ENCODE results near the gene TNFRSF4. TPM values are rescaled to one million over a fixed set of nuclear protein-coding genes. Genes with fewer than 3 reads are reported as not detected.
A peak's percentile ranks its signal among the peaks of the same experiment; 100 is the strongest.

TNFRSF4 gene
- 1 to 10 TPM; 1.2 to 2.3 TPM for total RNA-seq

DNA sequence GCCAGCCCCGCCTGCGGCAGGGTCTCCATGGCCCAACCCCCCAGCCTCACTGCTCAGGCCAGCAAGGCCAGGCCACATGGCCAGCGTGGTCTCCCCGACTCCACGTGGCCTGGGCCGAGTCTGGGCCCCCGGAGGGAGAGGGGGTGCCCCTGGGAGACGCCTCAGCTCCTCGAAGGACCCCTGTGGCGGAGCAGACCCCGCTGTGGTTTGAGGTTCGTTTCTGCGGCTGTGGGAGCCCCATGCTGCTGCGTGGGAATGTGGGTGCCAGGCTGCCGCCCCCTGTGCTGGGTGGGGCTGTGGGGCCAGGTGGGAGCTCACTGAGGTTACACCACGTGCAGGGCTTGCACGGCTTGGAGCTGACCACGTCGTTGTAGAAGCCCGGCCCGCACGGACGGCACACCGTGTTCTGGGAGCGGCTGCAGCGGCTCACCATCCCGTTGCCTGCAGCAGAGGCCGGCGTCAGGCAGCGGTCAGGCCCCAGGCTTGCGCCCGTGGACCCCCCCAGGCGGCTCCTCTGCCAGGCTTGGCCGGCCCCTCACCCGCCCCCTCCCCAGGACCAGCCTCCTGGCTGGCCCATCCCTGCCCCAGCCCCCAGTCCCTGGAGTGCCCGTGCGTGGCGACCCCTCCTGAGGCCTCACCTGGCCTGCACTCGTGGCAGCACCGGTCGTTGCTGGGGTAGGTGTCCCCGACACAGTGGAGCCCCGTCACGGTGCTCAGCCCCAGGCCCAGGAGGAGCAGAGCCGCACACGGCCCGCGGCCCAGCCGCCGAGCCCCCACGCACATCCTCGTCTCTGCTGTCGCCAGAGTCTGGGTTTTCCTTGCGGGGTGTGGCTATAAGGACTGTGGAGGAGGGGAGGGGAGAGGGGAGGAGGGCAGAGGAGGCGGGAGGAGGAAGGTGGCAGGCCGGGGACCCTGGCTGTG lies at the start of gene TNFRSF4:
TSS of gene TNFRSF4 (minus strand) at position 809 of the 921 bp plus-strand sequence. CDS start at position 783, 26 bp downstream.
- DNase-seq: no peak
- peak within 1 kb of the TSS in 1 of 2 donors; percentile 56 for H3K9ac ChIP-seq (ENCODE audit: low read depth in 2 of 2, low read length in 2 of 2)
- intact Hi-C loops (cut with DNase I): no loop called here
- TF ChIP-seq, protein P1, sequence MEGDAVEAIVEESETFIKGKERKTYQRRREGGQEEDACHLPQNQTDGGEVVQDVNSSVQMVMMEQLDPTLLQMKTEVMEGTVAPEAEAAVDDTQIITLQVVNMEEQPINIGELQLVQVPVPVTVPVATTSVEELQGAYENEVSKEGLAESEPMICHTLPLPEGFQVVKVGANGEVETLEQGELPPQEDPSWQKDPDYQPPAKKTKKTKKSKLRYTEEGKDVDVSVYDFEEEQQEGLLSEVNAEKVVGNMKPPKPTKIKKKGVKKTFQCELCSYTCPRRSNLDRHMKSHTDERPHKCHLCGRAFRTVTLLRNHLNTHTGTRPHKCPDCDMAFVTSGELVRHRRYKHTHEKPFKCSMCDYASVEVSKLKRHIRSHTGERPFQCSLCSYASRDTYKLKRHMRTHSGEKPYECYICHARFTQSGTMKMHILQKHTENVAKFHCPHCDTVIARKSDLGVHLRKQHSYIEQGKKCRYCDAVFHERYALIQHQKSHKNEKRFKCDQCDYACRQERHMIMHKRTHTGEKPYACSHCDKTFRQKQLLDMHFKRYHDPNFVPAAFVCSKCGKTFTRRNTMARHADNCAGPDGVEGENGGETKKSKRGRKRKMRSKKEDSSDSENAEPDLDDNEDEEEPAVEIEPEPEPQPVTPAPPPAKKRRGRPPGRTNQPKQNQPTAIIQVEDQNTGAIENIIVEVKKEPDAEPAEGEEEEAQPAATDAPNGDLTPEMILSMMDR (IDR thresholded peaks at IDR 0.05): no peak
- H3K9me3 ChIP-seq: no peaks in the 10 kb centered on the region
- H3K36me3 ChIP-seq: peaks cover 12% of the 10 kb centered on the region
- no peaks in the 10 kb centered on the region for H3K27me3 ChIP-seq
- peak within 1 kb of the TSS; percentile 14 for H3K4me3 ChIP-seq
- no peak within 1 kb of the TSS for H3K27ac ChIP-seq
- H3K4me1 ChIP-seq: no peaks in the 10 kb centered on the region

DNA sequence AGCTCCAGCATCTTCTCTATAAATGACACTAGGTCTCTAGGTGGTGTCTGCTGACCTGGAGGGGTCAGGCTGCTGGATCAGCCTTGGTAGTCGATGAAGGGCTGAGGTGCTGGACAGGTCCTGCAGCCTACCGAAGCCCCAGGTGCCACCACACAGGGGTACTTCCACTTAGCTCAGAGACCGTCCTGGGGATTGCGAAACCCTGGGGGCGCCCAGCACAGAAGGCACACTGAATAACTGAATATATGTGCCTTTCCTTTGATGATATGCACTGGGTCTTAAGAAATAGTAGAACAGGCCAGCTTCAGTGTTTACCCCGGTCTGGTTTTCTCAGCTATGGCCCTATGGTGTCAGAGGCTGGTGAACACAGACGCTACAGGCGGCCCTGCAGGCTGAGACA lies 48.8 kb upstream of the TNFRSF4 start:
- H3K36me3 ChIP-seq: peaks cover 14% of the 10 kb centered on the region
- no peak overlapping the region for H3K9ac ChIP-seq (ENCODE audit: low read depth in 2 of 2, low read length in 2 of 2)
- intact Hi-C loops (cut with DNase I): no loop called here
- DNase-seq: no peak
- no peaks in the 10 kb centered on the region for H3K9me3 ChIP-seq
- no peaks in the 10 kb centered on the region for H3K4me1 ChIP-seq
- H3K4me3 ChIP-seq: no peak overlapping the region
- TF ChIP-seq, protein P1 (IDR thresholded peaks at IDR 0.05): no peak
- no peak overlapping the region for H3K27ac ChIP-seq
- no peaks in the 10 kb centered on the region for H3K27me3 ChIP-seq

DNA sequence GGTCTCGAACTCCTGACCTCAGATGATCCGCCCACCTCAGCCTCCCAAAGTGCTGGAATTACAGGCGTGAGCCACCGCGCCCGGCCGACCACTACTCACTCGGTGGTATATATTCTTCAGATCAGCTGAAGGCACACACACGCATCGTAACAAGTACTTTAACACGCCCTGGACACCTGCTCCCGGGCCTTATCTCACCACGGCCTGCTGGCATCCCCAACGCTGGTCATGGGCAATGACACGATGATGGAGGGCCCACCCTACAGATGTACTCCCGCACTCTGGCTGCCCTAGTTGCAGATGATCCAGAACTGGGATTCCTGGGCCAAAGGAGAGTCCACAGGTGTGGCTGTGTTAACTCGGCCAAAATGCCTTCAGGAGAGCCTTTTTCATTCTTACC lies 48.1 kb upstream of the TNFRSF4 start:
- no peak overlapping the region for H3K4me3 ChIP-seq
- H3K27me3 ChIP-seq: no peaks in the 10 kb centered on the region
- intact Hi-C loops (cut with DNase I): no loop called here
- TF ChIP-seq, protein P1 (IDR thresholded peaks at IDR 0.05): no peak
- H3K4me1 ChIP-seq: no peaks in the 10 kb centered on the region
- H3K9ac ChIP-seq (ENCODE audit: low read depth in 2 of 2, low read length in 2 of 2): no peak overlapping the region
- DNase-seq: no peak
- no peaks in the 10 kb centered on the region for H3K9me3 ChIP-seq
- peaks cover 14% of the 10 kb centered on the region for H3K36me3 ChIP-seq
- no peak overlapping the region for H3K27ac ChIP-seq

DNA sequence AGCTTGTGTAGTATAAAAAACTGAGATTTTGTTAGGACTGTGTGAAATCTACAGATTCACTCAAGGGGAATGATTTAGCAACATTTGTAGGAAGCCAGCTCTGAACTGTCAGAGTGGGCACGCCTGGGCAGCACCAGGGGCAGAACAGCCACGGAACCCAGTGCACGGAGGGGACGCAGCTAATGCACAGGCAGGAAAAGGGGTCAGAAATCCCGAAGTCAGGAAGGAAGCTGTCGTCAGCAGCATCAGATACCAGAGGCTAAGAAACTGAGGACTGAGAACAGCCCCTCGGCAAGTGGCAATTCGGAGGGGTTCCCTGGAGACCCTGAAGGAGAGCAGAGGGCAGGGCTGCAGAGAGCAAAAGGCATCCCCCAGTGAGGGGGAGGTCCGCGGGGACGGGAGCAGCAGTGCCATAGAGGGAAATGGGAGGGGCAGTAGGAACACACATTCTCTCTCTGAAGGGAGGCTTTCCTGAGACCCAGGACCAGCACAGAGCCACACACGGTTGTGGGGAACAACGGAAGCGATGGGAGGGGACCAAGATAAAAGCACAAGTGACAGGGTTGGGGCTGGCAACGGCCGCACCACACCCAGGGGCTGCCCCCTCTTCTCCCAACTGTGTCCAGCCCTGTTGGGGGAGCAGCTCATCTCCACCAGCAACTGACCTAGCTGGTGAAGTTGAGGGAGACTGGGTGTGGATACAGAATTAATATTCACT lies 47.0 kb upstream of the TNFRSF4 start:
- H3K4me1 ChIP-seq: no peaks in the 10 kb centered on the region
- TF ChIP-seq, protein P1 (IDR thresholded peaks at IDR 0.05): no peak
- intact Hi-C loops (cut with DNase I): no loop called here
- DNase-seq: no peak
- H3K9ac ChIP-seq (ENCODE audit: low read depth in 2 of 2, low read length in 2 of 2): no peak overlapping the region
- no peak overlapping the region for H3K27ac ChIP-seq
- H3K4me3 ChIP-seq: no peak overlapping the region
- H3K9me3 ChIP-seq: no peaks in the 10 kb centered on the region
- no peaks in the 10 kb centered on the region for H3K27me3 ChIP-seq
- peaks cover 14% of the 10 kb centered on the region for H3K36me3 ChIP-seq

DNA sequence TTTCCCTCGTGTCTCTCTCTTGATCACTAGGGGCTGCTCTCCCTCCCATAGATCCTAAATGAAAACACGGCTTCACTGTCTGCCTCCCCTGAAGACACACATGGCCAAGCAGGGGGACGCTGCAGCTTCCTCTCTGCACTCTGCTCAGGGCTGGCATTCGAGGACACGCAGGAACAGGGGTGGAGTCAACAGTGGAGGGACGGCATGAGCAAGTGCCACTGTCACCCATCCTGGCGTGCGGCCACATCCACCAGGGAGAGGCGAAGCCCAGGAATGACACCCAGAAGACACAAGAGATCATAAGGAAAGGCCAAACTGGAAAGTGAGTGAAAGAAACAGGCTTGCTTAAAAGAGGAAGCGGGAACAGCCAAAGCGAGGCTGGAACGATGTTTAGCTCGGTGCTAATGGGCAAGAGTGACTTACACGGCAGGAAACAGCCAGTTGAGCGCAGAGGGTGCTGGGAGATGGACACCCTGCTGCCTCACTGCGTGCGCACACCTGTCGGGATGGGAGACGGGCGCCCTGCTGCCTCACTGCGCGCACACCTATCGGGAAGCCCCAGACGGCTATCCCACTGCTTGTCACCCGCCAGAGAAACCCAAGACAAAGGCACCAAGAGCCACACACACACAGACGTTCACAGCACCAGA lies 46.1 kb upstream of the TNFRSF4 start:
- Histone ChIP-seq H3K4me1 (no peaks in the 10 kb centered on the region), H3K9ac (ENCODE audit: low read depth in 2 of 2, low read length in 2 of 2) (no peak overlapping the region), H3K27me3 (no peaks in the 10 kb centered on the region), H3K4me3 (no peak overlapping the region), H3K9me3 (no peaks in the 10 kb centered on the region), H3K27ac (no peak overlapping the region), H3K36me3 (peaks cover 14% of the 10 kb centered on the region)
- intact Hi-C loops (cut with DNase I): no loop called here
- DNase-seq: no peak
- TF ChIP-seq, protein P1 (IDR thresholded peaks at IDR 0.05): no peak

All from colonic mucosa (tissue), 4 donors.